Cardiac muscle cell (in vitro differentiated cells and primary cell): ENCODE data around the gene N4BP3. TPM values are rescaled to one million over a fixed set of nuclear protein-coding genes. Genes with fewer than 3 reads are reported as not detected.
"Not testable (repeated sequence)": the region's sequence is repeated elsewhere in the genome, so short reads cannot be mapped to it uniquely, and the experiment has no call there.

ENCODE experiments used
- DNase-seq, 2 donors: peaks; one replicate each; pipeline versions ENCODE4 v3.0.0 to v3.0.0-alpha.2; 2010 to 2017; ENCODE audit warnings: low read depth in 1 of 2, low spot score in 1 of 2
- H3K27ac ChIP-seq: fragments of 200-600 bp; sonication (generic); 2 replicates; pipeline ENCODE4 v1.5.1; 2016
- H3K27me3 ChIP-seq: fragments of 200-600 bp; sonication (generic); 2 replicates; pipeline ENCODE4 v1.6.0; 2016; ENCODE audit warnings: control low read depth
- H3K36me3 ChIP-seq: fragments of 200-600 bp; sonication (generic); 2 replicates; pipeline ENCODE4 v1.5.1; 2016; ENCODE audit warnings: control low read depth
- H3K4me1 ChIP-seq: fragments of 200-600 bp; sonication (generic); 2 replicates; pipeline ENCODE4 v1.8.1; 2017; ENCODE audit warnings: low read depth, mild to moderate bottlenecking, mixed run types
- H3K4me3 ChIP-seq: fragments of 200-600 bp; sonication (generic); 2 replicates; pipeline ENCODE4 v1.5.1; 2016; ENCODE audit warnings: mild to moderate bottlenecking
- H3K9me3 ChIP-seq: fragments of 200-600 bp; sonication (generic); 2 replicates; pipeline ENCODE4 v1.5.1; 2017; ENCODE audit warnings: low read depth, mild to moderate bottlenecking, control low read depth
- CTCF ChIP-seq: IDR thresholded peaks from 2 replicates; pipeline ENCODE4 v1.5.1; 2012; ENCODE audit warnings: low read depth, mild to moderate bottlenecking, low read length
- polyA plus RNA-seq: library from polyadenylated mRNA; unstranded; fragments of >200 nt; fragmentation: Nextera tagmentation; extraction: Ambion mirVana; gene quantifications from 2 replicates; pipeline ENCODE4 v1.2.1, GENCODE V29; 2016
- total RNA-seq: library from RNA; depleted of rRNA; stranded (reverse); fragments of >200 nt; gene quantifications from 2 replicates; pipeline ENCODE4 v1.2.3, GENCODE V29; 2016

N4BP3 gene
- total and polyA plus RNA-seq, 2 experiments from 2014 or later: 5.7 to 13.7 TPM

GRCh38 chr5:178072749-178073148, 40.6 kb upstream of the N4BP3 start:
- Histone ChIP-seq H3K4me1 (no peaks in the 10 kb centered on the region), H3K4me3 (no peak overlapping the region), H3K9me3 (no peaks in the 10 kb centered on the region), H3K36me3 (no peaks in the 10 kb centered on the region), H3K27me3 (no peaks in the 10 kb centered on the region), H3K27ac (no peak overlapping the region)
- no peak for TF ChIP-seq CTCF
- no peak for DNase-seq

- no peaks in the 10 kb centered on the region for H3K36me3 ChIP-seq
- peak in 1 of 2 donors; percentile 15 for DNase-seq
- TF ChIP-seq CTCF: no peak
- H3K27ac ChIP-seq: no peak overlapping the region
- H3K9me3 ChIP-seq: no peaks in the 10 kb centered on the region
- H3K27me3 ChIP-seq: no peaks in the 10 kb centered on the region
- H3K4me3 ChIP-seq: no peak overlapping the region
- H3K4me1 ChIP-seq: no peaks in the 10 kb centered on the region
Observed at GRCh38 chr5:178074266-178074952, 38.9 kb upstream of the N4BP3 start.

- H3K27me3 ChIP-seq, H3K9me3 ChIP-seq, H3K36me3 ChIP-seq, DNase-seq, H3K4me3 ChIP-seq, H3K27ac ChIP-seq, H3K4me1 ChIP-seq: not testable (repeated sequence)
Observed at GRCh38 chr5:178076965-178077364, 36.4 kb upstream of the N4BP3 start.

- Histone ChIP-seq H3K27me3 (no peaks in the 10 kb centered on the region), H3K9me3 (no peaks in the 10 kb centered on the region), H3K4me1 (no peaks in the 10 kb centered on the region), H3K4me3 (no peak overlapping the region), H3K27ac (no peak overlapping the region), H3K36me3 (no peaks in the 10 kb centered on the region)
- DNase-seq: peak in 1 of 2 donors; percentile 47
- no peak for TF ChIP-seq CTCF
Observed at GRCh38 chr5:178077751-178078150, 35.6 kb upstream of the N4BP3 start.

- no peak overlapping the region for H3K27ac ChIP-seq
- no peak for TF ChIP-seq CTCF
- H3K9me3 ChIP-seq: no peaks in the 10 kb centered on the region
- peak in 1 of 2 donors; percentile 45 for DNase-seq
- no peaks in the 10 kb centered on the region for H3K4me1 ChIP-seq
- no peak overlapping the region for H3K4me3 ChIP-seq
- no peaks in the 10 kb centered on the region for H3K27me3 ChIP-seq
- H3K36me3 ChIP-seq: no peaks in the 10 kb centered on the region
Observed at GRCh38 chr5:178078197-178079010, 34.9 kb upstream of the N4BP3 start.

- Histone ChIP-seq H3K27ac (no peak overlapping the region), H3K4me1 (no peaks in the 10 kb centered on the region), H3K9me3 (no peaks in the 10 kb centered on the region), H3K36me3 (no peaks in the 10 kb centered on the region), H3K4me3 (no peak overlapping the region), H3K27me3 (no peaks in the 10 kb centered on the region)
- no peak for TF ChIP-seq CTCF
- no peak for DNase-seq
Observed at GRCh38 chr5:178080056-178080455, 33.3 kb upstream of the N4BP3 start.
